Measurements from ENCODE around the gene ITGB6.

DNA sequence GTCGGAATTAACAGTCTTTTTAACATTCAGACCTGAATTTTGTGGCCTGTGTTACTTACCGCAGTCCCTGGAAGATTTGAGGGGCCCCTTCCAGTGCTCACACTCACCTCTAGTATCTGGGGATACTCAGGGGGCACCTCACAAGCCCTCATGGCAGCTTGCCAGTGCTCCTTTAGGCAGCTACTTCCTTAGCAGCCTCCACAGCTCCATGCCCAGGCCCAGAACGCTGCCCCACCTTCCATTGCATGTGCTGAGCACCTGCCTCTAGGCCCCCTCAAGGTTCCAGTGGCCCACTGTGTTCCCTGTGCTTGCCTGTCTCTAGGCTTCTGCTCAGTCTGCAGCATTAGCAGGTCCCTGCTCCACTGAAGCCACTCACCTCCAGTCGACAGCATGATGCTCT, 107.6 kb downstream of the ITGB6 start:
- TF ChIP-seq, protein P1, sequence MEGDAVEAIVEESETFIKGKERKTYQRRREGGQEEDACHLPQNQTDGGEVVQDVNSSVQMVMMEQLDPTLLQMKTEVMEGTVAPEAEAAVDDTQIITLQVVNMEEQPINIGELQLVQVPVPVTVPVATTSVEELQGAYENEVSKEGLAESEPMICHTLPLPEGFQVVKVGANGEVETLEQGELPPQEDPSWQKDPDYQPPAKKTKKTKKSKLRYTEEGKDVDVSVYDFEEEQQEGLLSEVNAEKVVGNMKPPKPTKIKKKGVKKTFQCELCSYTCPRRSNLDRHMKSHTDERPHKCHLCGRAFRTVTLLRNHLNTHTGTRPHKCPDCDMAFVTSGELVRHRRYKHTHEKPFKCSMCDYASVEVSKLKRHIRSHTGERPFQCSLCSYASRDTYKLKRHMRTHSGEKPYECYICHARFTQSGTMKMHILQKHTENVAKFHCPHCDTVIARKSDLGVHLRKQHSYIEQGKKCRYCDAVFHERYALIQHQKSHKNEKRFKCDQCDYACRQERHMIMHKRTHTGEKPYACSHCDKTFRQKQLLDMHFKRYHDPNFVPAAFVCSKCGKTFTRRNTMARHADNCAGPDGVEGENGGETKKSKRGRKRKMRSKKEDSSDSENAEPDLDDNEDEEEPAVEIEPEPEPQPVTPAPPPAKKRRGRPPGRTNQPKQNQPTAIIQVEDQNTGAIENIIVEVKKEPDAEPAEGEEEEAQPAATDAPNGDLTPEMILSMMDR (IDR thresholded peaks at IDR 0.05), result no peak
- no peak for TF ChIP-seq POLR2A (IDR thresholded peaks at IDR 0.05)

Data from thyroid gland (tissue), 4 donors.